BJ (cell line): ENCODE data around the gene MMP25. TPM values are rescaled to one million over a fixed set of nuclear protein-coding genes. Genes with fewer than 3 reads are reported as not detected.

Experiments used
- CTCF ChIA-PET: fragments of 350-600 bp; formaldehyde crosslinking; extraction: SDS; loops from one replicate; lab custom pipeline; 2021; ENCODE audit warnings: antibody characterized with exemption, inconsistent platforms; lab: Yijun Ruan, JAX
- POLR2A ChIA-PET: fragments of 300-600 bp; sonication (Branson Sonifier 250); formaldehyde crosslinking; extraction: SDS; loops from one replicate; lab custom pipeline; 2021; ENCODE audit warnings: antibody characterized with exemption; lab: Charles Lee
- DNase-seq: peaks from one replicate; pipeline ENCODE4 v3.0.0-alpha.2; 2011; ENCODE audit warnings: low read depth
- H3K27me3 ChIP-seq: 2 replicates; pipeline ENCODE4 v1.6.0; 2011; ENCODE audit warnings: low read length; ENCODE audit not compliant: control insufficient read depth, insufficient read depth
- H3K36me3 ChIP-seq: 2 replicates; pipeline ENCODE4 v1.5.1; 2011; ENCODE audit warnings: low read length; ENCODE audit not compliant: control insufficient read depth, insufficient read depth
- H3K4me3 ChIP-seq: 2 replicates; pipeline ENCODE4 v1.5.1; 2011; ENCODE audit warnings: low read depth, mild to moderate bottlenecking, control low read depth, low read length
- polyA plus RNA-seq: library from polyadenylated mRNA; depleted of rRNA; stranded (reverse); fragments of >200 nt; gene quantifications from 2 replicates; pipeline ENCODE4 v1.2.3, GENCODE V29; 2011
- TF ChIP-seq, protein P1 (sequence below): IDR thresholded peaks from 2 replicates; pipeline ENCODE4 v1.5.1; 2011; ENCODE audit warnings: low read depth, mild to moderate bottlenecking, control low read depth, inconsistent platforms, low read length, moderate library complexity; ENCODE audit not compliant: insufficient read depth

Gene MMP25
- polyA plus RNA-seq, 1 experiment = 0.02 TPM

- peaks cover 10% of the 10 kb centered on the region; the same call in 1 of the 2 replicates for H3K27me3 ChIP-seq
- H3K36me3 ChIP-seq = no peaks in the 10 kb centered on the region
- POLR2A ChIA-PET = no interaction called here
- no peak overlapping the region for H3K4me3 ChIP-seq
- CTCF ChIA-PET = interaction anchor here (1.3 kb wide), 1 partner anchor 12 kb away, joined by 3 read pairs; no protein-coding TSS in a partner anchor
- TF ChIP-seq, protein P1, sequence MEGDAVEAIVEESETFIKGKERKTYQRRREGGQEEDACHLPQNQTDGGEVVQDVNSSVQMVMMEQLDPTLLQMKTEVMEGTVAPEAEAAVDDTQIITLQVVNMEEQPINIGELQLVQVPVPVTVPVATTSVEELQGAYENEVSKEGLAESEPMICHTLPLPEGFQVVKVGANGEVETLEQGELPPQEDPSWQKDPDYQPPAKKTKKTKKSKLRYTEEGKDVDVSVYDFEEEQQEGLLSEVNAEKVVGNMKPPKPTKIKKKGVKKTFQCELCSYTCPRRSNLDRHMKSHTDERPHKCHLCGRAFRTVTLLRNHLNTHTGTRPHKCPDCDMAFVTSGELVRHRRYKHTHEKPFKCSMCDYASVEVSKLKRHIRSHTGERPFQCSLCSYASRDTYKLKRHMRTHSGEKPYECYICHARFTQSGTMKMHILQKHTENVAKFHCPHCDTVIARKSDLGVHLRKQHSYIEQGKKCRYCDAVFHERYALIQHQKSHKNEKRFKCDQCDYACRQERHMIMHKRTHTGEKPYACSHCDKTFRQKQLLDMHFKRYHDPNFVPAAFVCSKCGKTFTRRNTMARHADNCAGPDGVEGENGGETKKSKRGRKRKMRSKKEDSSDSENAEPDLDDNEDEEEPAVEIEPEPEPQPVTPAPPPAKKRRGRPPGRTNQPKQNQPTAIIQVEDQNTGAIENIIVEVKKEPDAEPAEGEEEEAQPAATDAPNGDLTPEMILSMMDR = no peak
- DNase-seq = no peak
Measured at GRCh38 chr16:3089717-3090592, 43.6 kb downstream of the MMP25 start.

- peaks cover 12% of the 10 kb centered on the region; the same call in 1 of the 2 replicates for H3K27me3 ChIP-seq
- no peak for DNase-seq
- no peak overlapping the region for H3K4me3 ChIP-seq
- TF ChIP-seq, protein P1 = no peak
- POLR2A ChIA-PET = no interaction called here
- H3K36me3 ChIP-seq = no peaks in the 10 kb centered on the region
- CTCF ChIA-PET = no interaction called here
Measured at GRCh38 chr16:3091551-3091950, 45.2 kb downstream of the MMP25 start.

DNA sequence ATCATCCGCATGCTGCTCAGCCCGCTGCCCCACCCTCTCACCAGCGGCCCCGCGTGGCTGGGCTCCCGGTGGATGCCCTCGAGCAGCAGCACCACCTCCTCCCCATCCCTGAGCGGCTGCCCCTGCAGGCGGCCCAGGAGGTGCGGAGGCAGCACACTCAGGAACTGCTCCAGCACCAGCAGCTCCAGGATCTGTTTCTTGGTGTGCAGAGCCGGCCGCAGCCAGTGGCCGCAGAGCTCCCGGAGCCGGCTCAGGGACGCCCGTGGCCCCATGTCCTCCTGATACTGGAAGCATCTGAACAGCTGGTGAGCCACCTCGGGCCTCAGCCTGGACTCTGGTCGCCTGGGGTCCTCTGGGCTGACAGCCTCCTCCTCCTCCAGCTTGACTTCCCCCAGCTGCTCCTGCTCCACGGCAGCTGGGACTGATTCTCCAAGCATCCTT lies 46.2 kb downstream of the MMP25 start:
- TF ChIP-seq, protein P1 = no peak
- CTCF ChIA-PET = interaction anchor here (0.6 kb wide), 2 partner anchors 26 to 37 kb away, joined by 3 read pairs; no protein-coding TSS in a partner anchor
- DNase-seq = no peak
- Histone ChIP-seq H3K27me3 (peaks cover 14% of the 10 kb centered on the region), H3K36me3 (no peaks in the 10 kb centered on the region), H3K4me3 (no peak overlapping the region)
- POLR2A ChIA-PET = no interaction called here

DNA sequence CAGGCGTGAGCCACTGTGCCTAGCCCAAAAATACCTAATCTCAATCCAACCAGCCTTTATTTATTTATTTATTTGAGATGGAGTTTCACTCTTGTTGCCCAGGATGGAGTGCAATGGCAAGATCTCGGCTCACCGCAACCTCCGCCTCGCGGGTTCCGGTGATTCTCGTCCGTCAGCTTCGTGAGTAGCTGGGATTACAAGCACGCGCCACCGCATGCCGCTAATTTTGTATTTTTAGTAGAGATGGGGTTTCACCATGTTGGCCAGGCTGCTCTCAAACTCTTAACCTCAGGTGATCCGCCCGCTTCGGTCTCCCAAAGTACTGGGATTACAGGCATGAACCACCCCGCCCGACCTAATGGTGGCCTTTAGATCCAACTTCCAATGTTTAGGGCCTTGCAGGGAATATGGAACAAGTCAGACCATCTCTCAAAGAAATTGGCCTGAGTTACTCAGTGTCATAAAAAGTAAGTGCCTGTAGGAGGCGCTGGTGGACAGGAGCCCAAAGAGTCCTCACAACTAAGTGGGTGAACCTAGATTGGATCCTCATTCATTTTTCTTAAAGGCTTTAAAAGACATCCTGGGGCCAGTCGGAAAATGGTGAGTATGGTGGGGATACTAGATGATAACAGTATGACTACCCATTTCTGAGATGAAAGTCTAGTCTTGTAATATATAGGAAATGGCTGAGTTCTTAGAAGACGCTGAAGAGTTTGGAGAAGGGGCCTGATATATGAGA lies 48.1 kb downstream of the MMP25 start:
- no peak overlapping the region for H3K4me3 ChIP-seq
- DNase-seq = no peak
- H3K36me3 ChIP-seq = no peaks in the 10 kb centered on the region
- POLR2A ChIA-PET = no interaction called here
- TF ChIP-seq, protein P1 = peak; percentile 56
- CTCF ChIA-PET = interaction anchor here (0.9 to 1.1 kb wide), 2 partner anchors 17 to 19 kb away, joined by 3 read pairs; no protein-coding TSS in a partner anchor
- H3K27me3 ChIP-seq = peaks cover 23% of the 10 kb centered on the region

DNA sequence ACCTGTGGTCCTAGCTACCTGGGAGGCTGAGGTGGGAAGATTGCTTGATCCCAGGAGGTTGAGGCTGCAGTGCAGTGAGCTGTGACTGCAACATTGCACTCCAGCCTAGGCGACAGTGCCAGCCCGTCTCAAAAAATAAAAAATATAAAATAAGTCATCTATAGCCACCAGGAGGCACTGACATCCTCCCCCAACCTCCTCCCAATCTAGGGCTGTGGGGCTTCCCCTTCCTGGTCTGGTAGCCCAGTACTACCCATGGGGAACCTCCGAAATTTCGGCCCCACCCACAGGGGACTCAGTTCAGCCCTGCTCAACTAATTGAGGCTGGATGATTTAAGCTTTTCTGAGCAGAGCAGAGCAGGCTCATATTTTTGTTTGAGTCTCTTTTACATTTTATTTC lies 49.5 kb downstream of the MMP25 start:
- TF ChIP-seq, protein P1 = peak; percentile 21; the same call in 1 of the 2 replicates
- Histone ChIP-seq H3K27me3 (peaks cover 25% of the 10 kb centered on the region), H3K36me3 (no peaks in the 10 kb centered on the region), H3K4me3 (no peak overlapping the region)
- CTCF ChIA-PET = interaction anchor here (0.6 to 1.9 kb wide), 4 partner anchors 15 to 141 kb away, joined by 3 to 6 read pairs (median 4); no protein-coding TSS in a partner anchor
- POLR2A ChIA-PET = no interaction called here
- no peak for DNase-seq
